Activated CD8-positive, alpha-beta memory T cell treated with anti-CD3 and anti-CD28 coated beads for 48 hours (primary cell): ENCODE data around the gene MYDGF.
"Not testable (repeated sequence)": the region's sequence is repeated elsewhere in the genome, so short reads cannot be mapped to it uniquely, and the experiment has no call there.

ENCODE experiments used
- DNase-seq, 3 experiments: peaks; one replicate each; pipeline ENCODE4 v3.0.0-alpha.2; 2020; ENCODE audit warnings: low read depth in 2 of 3, low spot score in 2 of 3

The MYDGF gene

GRCh38 chr19:4700693-4700970 is 30.5 kb upstream of the MYDGF start:
- no peak for DNase-seq

GRCh38 chr19:4699826-4700692 is 29.9 kb upstream of the MYDGF start:
- DNase-seq: no peak

GRCh38 chr19:4697304-4697703 is 27.2 kb upstream of the MYDGF start:
- DNase-seq: no peak

- DNase-seq: no peak
These were observed 25.1 kb upstream of the MYDGF start for GRCh38 chr19:4695224-4695731.

GRCh38 chr19:4694211-4694987 is 24.3 kb upstream of the MYDGF start:
- DNase-seq: no peak

- DNase-seq: no peak
These were observed 23.5 kb upstream of the MYDGF start for GRCh38 chr19:4693471-4694121.

GRCh38 chr19:4693078-4693350 is 22.9 kb upstream of the MYDGF start:
- DNase-seq: no peak

GRCh38 chr19:4692251-4693077 is 22.3 kb upstream of the MYDGF start:
- no peak for DNase-seq

GRCh38 chr19:4691373-4691772 is 21.2 kb upstream of the MYDGF start:
- DNase-seq: no peak

GRCh38 chr19:4690361-4690760 is 20.2 kb upstream of the MYDGF start:
- DNase-seq: no peak

- DNase-seq: no peak
These were observed 19.3 kb upstream of the MYDGF start for GRCh38 chr19:4689403-4689802.

- no peak for DNase-seq
These were observed 18.4 kb upstream of the MYDGF start for GRCh38 chr19:4688587-4688986.

- no peak for DNase-seq
These were observed 17.3 kb upstream of the MYDGF start for GRCh38 chr19:4687396-4687795.

- DNase-seq: no peak
These were observed 16.6 kb upstream of the MYDGF start for GRCh38 chr19:4686700-4687099.

- DNase-seq: no peak
These were observed 14.4 kb upstream of the MYDGF start for GRCh38 chr19:4684312-4685095.

GRCh38 chr19:4682417-4683200 is 12.5 kb upstream of the MYDGF start:
- DNase-seq: no peak

- not testable (repeated sequence) for DNase-seq
These were observed 9.9 kb upstream of the MYDGF start for GRCh38 chr19:4680021-4680420.

GRCh38 chr19:4678881-4679790 is 9.0 kb upstream of the MYDGF start:
- DNase-seq: no peak
